ENCODE results near the gene DCC.

DNA sequence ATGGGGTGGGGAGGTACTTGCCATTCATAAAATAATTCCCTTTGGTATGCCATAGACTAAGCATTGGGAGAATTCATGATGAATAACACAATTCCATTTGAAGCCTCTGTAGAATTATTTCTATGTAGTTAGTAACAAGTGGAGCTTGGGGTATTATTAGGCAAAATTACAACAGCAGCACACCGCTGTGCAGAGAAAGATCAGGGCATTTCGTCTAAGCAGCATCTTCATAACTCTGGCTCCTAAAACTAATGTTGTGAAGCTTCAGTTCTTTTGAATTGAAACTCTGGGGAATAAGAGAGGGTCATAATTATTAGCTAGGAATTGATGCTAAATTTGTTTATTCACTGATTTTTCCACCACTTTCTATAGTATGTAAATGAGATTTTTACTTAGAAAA, 630.7 kb downstream of the DCC start:
- TF ChIP-seq, protein P1, sequence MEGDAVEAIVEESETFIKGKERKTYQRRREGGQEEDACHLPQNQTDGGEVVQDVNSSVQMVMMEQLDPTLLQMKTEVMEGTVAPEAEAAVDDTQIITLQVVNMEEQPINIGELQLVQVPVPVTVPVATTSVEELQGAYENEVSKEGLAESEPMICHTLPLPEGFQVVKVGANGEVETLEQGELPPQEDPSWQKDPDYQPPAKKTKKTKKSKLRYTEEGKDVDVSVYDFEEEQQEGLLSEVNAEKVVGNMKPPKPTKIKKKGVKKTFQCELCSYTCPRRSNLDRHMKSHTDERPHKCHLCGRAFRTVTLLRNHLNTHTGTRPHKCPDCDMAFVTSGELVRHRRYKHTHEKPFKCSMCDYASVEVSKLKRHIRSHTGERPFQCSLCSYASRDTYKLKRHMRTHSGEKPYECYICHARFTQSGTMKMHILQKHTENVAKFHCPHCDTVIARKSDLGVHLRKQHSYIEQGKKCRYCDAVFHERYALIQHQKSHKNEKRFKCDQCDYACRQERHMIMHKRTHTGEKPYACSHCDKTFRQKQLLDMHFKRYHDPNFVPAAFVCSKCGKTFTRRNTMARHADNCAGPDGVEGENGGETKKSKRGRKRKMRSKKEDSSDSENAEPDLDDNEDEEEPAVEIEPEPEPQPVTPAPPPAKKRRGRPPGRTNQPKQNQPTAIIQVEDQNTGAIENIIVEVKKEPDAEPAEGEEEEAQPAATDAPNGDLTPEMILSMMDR (conservative IDR thresholded peaks at IDR 0.05), result no peak
- no peak for TF ChIP-seq ZFX (IDR thresholded peaks at IDR 0.05)

Data from C4-2B (cell line).